Ureter (tissue), 1 donor: Measurements from ENCODE around the gene LINC01488. TPM values are rescaled to one million over a fixed set of nuclear protein-coding genes. Genes with fewer than 3 reads are reported as not detected.

ENCODE experiments used
- total RNA-seq: library from RNA; stranded (reverse); gene quantifications from one replicate; pipeline ENCODE4 v1.2.4, GENCODE V29; 2023
- donor health status: DM: yes; HTN: yes; CAD: no.

The LINC01488 gene
- total RNA-seq, 1 donor from 2014 or later, result not detected

Other genes with a start within 250 kb of the LINC01488 start
- not detected for gene MYEOV, start 187.5 kb upstream of the LINC01488 start, total RNA-seq
- gene CCND1, start 159.5 kb downstream of the LINC01488 start, total RNA-seq, result 203 TPM
- gene LTO1, start 193.7 kb downstream of the LINC01488 start, total RNA-seq, result 42.1 TPM
- not detected for gene FGF19, start 222.4 kb downstream of the LINC01488 start, total RNA-seq